ENCODE results near the gene KIF1B.
A peak's percentile ranks its signal among the peaks of the same experiment; 100 is the strongest.

The KIF1B gene

GRCh38 chr1:10283318-10283984 lies 73.1 kb downstream of the KIF1B start:
- no peak for DNase-seq

- no peak for DNase-seq
Measured at GRCh38 chr1:10286244-10286643, 75.9 kb downstream of the KIF1B start.

GRCh38 chr1:10287023-10287645 lies 76.8 kb downstream of the KIF1B start:
- no peak for DNase-seq

GRCh38 chr1:10288029-10288615 lies 77.8 kb downstream of the KIF1B start:
- DNase-seq = no peak

- DNase-seq = no peak
Measured at GRCh38 chr1:10291705-10292104, 81.3 kb downstream of the KIF1B start.

GRCh38 chr1:10292188-10292587 lies 81.8 kb downstream of the KIF1B start:
- DNase-seq = no peak

GRCh38 chr1:10295481-10296085 lies 85.2 kb downstream of the KIF1B start:
- peak; percentile 15 for DNase-seq

GRCh38 chr1:10299151-10299550 lies 88.8 kb downstream of the KIF1B start:
- DNase-seq = no peak

- no peak for DNase-seq
Measured at GRCh38 chr1:10302416-10302815, 92.0 kb downstream of the KIF1B start.

- no peak for DNase-seq
Measured at GRCh38 chr1:10304295-10304694, 93.9 kb downstream of the KIF1B start.

GRCh38 chr1:10306435-10306834 lies 96.1 kb downstream of the KIF1B start:
- DNase-seq = no peak

GRCh38 chr1:10308001-10308400 lies 97.6 kb downstream of the KIF1B start:
- no peak for DNase-seq

- no peak for DNase-seq
Measured at GRCh38 chr1:10309243-10310011, 99.1 kb downstream of the KIF1B start.

- DNase-seq = no peak
Measured at GRCh38 chr1:10316752-10317151, 106.4 kb downstream of the KIF1B start.

GRCh38 chr1:10319750-10320149 lies 109.4 kb downstream of the KIF1B start:
- DNase-seq = no peak

- DNase-seq = no peak
Measured at GRCh38 chr1:10320336-10320735, 110.0 kb downstream of the KIF1B start.

- no peak for DNase-seq
Measured at GRCh38 chr1:10322821-10323220, 112.5 kb downstream of the KIF1B start.

GRCh38 chr1:10324627-10325026 lies 114.3 kb downstream of the KIF1B start:
- no peak for DNase-seq

- DNase-seq = no peak
Measured at GRCh38 chr1:10325521-10325920, 115.2 kb downstream of the KIF1B start.

- DNase-seq = no peak
Measured at GRCh38 chr1:10326251-10326650, 115.9 kb downstream of the KIF1B start.

- DNase-seq = no peak
Measured at GRCh38 chr1:10328180-10328963, 118.0 kb downstream of the KIF1B start.

GRCh38 chr1:10337436-10337835 lies 127.1 kb downstream of the KIF1B start:
- DNase-seq = no peak

All from retina (tissue), 1 donor.